SIG-M5 treated with dmso at 0.1 percent for 504 hours (cell line): Measurements from ENCODE around the gene CPT1A.

Experiments
- DNase-seq: peaks from one replicate; lab custom pipeline; 2025; ENCODE audit not compliant: unreplicated experiment; lab: John Stamatoyannopoulos, UW

Gene CPT1A

GRCh38 chr11:68804786-68805185 lies 36.9 kb downstream of the CPT1A start:
- DNase-seq: no peak

DNA sequence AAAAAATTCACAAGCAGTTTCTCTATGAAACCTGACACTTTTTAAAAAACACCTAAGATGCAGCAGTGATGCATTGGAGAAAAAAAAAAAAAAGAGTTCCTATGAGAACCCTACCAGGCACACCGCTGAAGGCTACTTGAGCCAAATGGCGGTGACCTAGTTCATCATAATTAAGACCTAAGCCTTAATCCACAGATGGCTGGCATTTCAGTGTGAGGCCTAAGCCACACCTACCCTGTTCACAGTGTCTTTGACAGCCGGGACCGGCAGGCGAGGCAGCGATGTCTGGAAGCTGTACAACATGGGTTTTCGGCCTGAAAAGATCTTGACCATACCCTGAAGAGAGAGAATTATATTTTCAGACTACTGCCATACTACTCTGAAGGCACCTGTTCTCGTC lies 38.0 kb downstream of the CPT1A start:
- no peak for DNase-seq

DNA sequence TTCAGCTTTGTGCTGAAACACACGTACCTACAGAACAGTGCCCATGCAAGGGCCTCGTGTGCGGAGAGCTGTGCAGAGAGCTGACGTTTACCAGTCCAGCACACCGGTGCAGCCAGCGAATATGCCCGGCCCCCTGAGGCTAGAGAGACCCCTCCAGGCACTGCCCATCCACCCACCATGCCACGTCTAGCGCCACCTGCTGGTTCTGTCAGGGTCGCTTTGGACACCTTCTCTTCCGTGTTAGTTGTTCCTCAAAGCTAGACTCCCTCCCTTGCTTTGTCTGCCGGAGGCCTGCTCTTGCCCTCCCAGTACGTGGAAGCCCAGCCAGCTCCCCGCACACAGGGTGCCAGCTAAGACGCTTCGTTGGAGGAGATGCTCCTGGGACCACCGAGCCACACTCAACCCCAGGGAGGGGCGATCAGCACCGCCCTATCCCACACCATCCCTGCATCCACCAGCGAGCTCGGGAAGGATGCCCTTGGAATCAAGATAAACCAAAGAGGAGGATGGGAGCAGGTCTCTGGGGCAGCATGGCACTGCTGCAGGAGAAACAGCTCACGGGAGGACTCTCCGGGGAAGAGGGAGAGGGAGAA lies 43.4 kb downstream of the CPT1A start:
- no peak for DNase-seq

GRCh38 chr11:68796801-68797200 lies 44.9 kb downstream of the CPT1A start:
- DNase-seq: no peak

DNA sequence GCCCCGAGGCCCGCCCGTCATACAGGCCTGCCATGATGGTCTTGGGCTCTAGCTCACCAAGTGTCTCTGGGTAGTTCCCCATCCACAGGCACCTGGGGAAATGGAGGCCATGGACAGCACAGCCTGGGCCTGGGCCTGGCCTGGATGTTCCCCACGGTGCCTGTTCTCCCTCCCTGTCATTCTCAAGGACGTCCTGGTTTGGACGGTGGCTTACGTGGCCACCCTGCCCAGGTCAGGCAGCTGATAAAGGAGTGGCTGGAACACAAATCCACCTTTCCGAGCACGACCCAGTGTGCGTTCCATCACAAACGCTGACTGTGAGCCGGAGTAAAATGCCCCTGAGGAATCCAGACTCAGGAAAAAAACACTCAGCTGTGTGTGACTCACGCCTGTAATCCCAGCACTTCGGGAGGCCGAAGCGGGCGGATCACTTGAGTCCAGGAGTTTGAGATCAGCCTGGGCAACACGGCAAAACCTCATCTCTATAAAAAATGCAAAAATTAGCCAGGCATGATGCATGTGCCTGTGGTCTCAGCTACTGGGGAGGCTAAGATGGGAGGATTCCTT lies 49.2 kb downstream of the CPT1A start:
- no peak for DNase-seq

DNA sequence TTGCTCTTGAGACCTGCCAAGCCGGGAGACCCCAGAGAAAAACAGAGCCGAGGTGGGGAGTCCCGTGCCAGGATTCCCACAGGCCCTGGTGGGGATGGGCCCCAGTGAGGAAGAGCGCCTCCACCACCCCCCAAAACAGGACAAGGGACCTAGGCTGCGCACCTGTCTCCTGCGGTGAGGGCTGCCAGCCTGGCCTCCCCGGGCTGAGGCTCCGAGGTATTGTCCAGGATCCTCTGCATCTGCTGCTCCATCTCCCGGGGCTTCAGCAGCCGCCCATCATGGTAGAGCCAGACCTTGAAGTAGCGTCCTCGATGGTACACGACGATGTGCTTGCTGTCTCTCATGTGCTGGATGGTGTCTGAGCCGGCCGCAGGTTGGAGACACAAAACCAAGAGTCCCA lies 57.1 kb downstream of the CPT1A start:
- DNase-seq: no peak

- no peak for DNase-seq
Measured at GRCh38 chr11:68783216-68783821, 58.4 kb downstream of the CPT1A start.

GRCh38 chr11:68782711-68783110 lies 59.0 kb downstream of the CPT1A start:
- DNase-seq: no peak

DNA sequence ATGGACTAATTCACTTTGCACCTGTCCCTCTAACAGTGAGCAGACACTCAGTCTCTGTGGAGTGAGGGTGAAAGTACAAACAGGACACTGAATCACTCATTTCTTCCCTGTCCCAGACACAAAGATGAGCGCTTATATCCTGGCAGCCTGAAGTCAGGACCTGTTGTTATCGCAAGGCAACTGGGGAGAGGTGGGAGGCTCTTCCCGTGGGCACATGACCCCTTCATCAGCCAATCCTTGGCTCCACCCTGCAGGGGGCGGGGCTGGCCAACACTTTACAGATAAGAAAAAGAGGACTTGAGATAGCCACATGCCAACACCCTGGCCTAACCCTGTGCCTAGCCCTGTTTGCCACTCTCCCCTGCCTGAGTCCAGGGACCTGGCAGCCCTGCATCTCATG lies 60.9 kb downstream of the CPT1A start:
- no peak for DNase-seq

DNA sequence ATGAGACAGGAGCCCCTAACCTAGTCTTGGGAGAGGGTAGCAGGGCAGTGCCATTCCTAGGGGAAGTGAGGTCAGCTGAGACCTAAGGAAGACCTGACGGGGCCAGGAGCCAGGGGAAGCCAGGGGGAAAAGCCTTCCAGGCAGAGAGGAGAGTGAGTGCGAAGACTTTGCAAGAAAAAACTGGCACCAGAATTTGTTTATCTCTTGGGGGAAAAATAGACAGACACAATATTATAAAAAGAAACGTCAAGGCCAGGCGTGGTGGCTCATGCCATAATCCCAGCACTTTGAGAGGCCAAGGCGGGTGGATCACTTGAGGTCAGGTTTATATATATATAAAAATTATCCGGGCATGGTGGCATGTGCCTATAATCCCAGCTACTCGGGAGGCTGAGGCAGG lies 63.5 kb downstream of the CPT1A start:
- DNase-seq: no peak

DNA sequence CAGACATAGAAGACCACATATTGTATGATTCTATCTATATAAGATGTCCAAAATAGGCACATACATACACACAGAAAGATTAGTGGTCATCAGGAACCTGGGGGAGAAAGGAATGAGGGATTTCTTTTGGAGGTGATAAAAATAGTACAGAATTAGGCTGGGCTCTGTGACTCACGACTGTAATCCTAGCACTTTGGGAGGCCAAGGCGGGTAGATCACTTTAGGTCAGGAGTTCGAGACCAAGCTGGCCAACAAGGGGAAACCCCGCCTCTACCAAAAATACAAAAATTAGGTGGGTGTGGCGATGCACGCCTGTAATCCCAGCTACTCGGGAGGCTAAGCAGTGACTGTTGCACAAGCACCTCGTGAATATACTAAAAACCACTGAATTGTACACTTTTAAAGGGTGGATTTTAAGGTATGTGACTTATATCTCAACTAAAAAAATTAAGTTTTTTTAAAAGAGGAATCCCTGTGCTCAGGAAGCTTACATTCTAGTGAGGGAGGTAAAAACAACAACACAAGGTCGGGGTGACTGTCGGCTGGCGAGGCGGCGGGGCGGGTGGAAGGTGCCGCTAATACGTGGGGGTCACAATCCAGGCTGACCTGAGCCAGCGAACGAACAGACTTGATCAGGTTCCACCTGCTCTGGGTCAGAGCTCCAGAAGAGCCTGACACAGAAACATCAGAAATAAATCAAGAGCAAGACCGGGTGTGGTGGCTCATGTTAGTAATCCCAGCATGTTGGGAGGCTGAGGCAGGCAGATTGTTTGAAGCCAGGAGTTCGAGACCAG lies 65.1 kb downstream of the CPT1A start:
- DNase-seq: no peak

GRCh38 chr11:68775951-68776388 lies 65.7 kb downstream of the CPT1A start:
- peak; percentile 12 for DNase-seq

DNA sequence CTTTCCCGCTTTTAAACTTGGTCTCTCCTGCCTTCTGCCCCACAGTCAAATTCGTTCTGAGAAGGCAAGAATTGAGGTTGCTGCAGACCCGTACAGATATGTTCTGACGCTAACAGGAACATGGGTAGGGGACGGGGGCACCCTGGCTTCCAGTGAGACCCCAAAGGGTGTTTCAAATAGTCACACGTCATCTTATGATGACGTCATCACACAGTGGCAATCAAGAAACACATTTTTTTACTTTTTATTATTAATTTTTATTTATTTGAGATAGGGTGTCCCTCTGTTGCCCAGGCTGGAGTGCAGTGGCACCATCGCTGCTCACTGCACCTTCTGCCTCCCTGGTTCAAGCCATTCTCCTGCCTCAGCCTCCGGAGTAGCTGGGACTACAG lies 67.5 kb downstream of the CPT1A start:
- DNase-seq: no peak

GRCh38 chr11:68773521-68774193 lies 68.1 kb downstream of the CPT1A start:
- no peak for DNase-seq

DNA sequence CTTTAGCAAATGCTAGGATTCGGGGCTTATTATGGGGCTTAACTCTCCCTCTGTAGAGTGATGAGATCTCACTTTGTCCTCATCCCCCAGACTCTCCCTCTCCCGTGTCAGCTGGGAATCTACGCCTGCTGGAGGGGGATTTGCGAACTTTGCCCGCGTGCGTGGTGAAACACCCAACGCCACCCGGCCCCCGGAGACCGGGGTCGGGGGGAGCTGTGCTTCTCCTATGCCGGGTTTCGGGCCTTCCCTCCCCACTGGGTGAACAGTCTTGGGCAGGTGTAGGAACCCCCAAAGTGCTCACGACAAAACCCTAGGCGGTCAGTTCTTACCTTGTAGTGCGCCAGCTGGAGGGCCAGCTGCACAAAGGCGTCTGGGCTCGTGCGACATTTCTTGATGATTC lies 68.8 kb downstream of the CPT1A start:
- DNase-seq: no peak

GRCh38 chr11:68770781-68771180 lies 70.9 kb downstream of the CPT1A start:
- DNase-seq: no peak

GRCh38 chr11:68767672-68768071 lies 74.0 kb downstream of the CPT1A start:
- DNase-seq: no peak

DNA sequence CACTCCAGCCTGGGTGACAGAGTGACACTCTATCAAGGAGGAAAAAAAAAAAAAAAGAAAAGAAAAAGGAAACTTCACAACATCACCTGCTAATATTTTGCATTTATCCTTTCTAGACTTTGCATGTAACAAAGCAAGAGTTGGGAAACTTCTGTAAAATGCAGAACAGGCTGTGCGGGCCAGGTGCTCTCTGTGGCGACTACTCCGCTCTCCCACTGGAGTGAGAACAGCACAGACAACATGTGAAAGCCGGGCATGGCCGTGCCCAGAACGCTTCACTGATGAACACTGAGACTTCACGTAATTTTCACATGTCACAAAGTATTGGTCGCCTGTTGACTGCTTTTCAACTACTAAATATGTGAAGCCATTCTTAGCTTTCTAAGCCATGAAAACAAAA lies 74.9 kb downstream of the CPT1A start:
- no peak for DNase-seq

GRCh38 chr11:68764746-68765145 lies 77.0 kb downstream of the CPT1A start:
- no peak for DNase-seq

GRCh38 chr11:68763926-68764657 lies 77.6 kb downstream of the CPT1A start:
- no peak for DNase-seq

GRCh38 chr11:68763181-68763721 lies 78.5 kb downstream of the CPT1A start:
- peak; percentile 69 for DNase-seq
